ENCODE data around the gene DESI1. TPM values are rescaled to one million over a fixed set of nuclear protein-coding genes. Genes with fewer than 3 reads are reported as not detected.

DESI1 gene
- total RNA-seq, 1 donor from 2014 or later: 31.5 TPM

DNA sequence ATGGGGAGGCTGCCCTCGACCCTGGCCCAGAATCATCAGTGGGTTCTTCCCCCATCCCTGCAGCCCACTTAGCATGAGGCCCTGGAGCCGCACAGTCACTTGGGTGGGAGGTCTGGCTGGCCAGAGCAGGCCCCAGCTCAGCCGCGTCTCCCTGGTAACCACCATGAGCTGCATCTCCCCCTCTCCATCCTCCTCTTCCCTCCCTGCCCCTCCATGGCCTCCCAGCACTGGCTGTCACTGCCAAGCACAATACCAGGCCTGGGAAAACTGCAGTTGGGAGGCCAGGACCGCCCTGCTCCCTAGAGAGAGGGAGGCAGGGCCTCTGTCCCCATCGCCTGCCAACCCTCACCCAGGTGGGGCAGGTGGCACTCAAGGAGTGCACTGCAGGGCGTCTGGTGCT, 52.0 kb downstream of the DESI1 start:
- DNase-seq (ENCODE audit: extremely low spot score, unreplicated experiment): no peak
- peaks cover 15% of the 10 kb centered on the region for H3K4me1 Mint-ChIP-seq (ENCODE audit: unreplicated experiment)
- TF ChIP-seq, protein P1, sequence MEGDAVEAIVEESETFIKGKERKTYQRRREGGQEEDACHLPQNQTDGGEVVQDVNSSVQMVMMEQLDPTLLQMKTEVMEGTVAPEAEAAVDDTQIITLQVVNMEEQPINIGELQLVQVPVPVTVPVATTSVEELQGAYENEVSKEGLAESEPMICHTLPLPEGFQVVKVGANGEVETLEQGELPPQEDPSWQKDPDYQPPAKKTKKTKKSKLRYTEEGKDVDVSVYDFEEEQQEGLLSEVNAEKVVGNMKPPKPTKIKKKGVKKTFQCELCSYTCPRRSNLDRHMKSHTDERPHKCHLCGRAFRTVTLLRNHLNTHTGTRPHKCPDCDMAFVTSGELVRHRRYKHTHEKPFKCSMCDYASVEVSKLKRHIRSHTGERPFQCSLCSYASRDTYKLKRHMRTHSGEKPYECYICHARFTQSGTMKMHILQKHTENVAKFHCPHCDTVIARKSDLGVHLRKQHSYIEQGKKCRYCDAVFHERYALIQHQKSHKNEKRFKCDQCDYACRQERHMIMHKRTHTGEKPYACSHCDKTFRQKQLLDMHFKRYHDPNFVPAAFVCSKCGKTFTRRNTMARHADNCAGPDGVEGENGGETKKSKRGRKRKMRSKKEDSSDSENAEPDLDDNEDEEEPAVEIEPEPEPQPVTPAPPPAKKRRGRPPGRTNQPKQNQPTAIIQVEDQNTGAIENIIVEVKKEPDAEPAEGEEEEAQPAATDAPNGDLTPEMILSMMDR (conservative IDR thresholded peaks at IDR 0.05): no peak
- H3K36me3 Mint-ChIP-seq: no peaks in the 10 kb centered on the region
- H3K4me3 Mint-ChIP-seq: no peak overlapping the region
- no peaks in the 10 kb centered on the region for H3K27me3 Mint-ChIP-seq
- no peaks in the 10 kb centered on the region for H3K9me3 Mint-ChIP-seq
- H3K27ac Mint-ChIP-seq: no peak overlapping the region

DNA sequence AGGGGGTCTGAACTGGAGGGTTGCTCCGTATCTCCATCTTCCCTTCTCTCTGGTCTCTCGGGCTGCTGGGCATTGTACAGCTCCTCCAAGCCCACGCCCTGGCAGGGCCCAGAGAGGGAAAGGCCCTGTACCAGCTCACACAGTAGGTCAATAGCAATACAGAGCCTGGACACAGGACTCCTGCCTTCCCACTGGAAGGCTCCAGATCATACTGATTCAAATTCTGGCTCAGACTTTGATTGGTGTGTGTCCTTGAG, 53.4 kb downstream of the DESI1 start:
- H3K9me3 Mint-ChIP-seq: no peaks in the 10 kb centered on the region
- H3K27ac Mint-ChIP-seq: no peak overlapping the region
- no peak overlapping the region for H3K4me3 Mint-ChIP-seq

DNA sequence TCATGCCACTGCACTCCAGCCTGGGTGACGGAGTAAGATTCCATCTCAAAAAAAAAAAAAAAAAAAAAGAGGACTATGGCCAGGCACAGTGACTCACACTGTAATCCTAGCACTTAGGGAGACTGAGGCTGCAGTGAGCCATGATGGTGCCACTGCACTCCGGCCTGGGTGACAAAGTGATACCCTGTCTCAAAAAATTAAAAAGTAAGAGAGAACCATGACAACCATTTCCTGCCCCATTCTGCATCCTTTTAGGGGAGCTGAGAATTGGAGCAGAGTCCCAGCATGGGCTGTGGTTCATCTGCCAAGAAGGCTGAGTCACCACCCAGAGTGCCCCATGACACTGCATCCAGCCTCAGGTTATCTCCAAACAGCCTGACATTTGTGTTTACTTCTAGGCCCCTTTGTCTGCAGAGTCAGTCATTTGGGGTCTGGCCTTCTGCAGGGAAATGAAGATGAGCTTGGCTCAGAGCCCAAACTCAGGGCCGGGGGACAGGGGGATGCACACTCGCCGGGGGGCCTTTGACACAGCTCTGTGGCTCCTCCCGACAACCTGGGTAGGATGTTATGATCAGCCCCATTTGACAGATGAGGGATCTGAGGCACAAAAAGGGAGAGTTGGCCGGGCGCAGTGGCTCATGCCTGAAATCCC, 55.3 kb downstream of the DESI1 start:
- Mint-ChIP-seq H3K27me3 (peaks cover 5% of the 10 kb centered on the region), H3K27ac (no peak overlapping the region), H3K9me3 (no peaks in the 10 kb centered on the region), H3K4me3 (no peak overlapping the region), H3K4me1 (ENCODE audit: unreplicated experiment) (peaks cover 28% of the 10 kb centered on the region), H3K36me3 (no peaks in the 10 kb centered on the region)
- no peak for DNase-seq (ENCODE audit: extremely low spot score, unreplicated experiment)
- TF ChIP-seq, protein P1 (conservative IDR thresholded peaks at IDR 0.05): no peak

More for the DNA sequence above, 53.4 kb downstream of the DESI1 start:
- H3K4me1 Mint-ChIP-seq (ENCODE audit: unreplicated experiment): peaks cover 20% of the 10 kb centered on the region
- DNase-seq (ENCODE audit: extremely low spot score, unreplicated experiment): no peak
- no peaks in the 10 kb centered on the region for H3K27me3 Mint-ChIP-seq
- no peaks in the 10 kb centered on the region for H3K36me3 Mint-ChIP-seq
- TF ChIP-seq, protein P1 (conservative IDR thresholded peaks at IDR 0.05): no peak

DNA sequence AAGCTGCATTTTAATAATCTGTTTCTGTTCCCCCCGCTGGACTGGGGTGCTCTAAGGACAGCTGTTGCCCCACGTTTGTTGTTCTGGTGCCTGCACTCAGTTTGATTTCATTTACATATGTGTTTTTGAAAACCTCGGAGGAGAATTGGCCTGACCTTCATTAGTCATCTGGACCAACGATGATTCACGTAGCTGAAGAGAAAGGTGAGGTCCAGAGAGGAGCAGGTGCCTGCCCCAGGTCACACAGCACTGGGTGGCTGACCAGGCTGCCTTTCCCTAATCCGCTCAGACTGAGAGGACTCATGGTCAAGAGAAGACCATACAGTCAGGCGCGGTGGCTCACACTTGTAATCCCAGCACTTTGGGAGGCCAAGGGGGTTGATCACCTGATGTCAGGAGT, 56.3 kb downstream of the DESI1 start:
- Mint-ChIP-seq H3K4me1 (ENCODE audit: unreplicated experiment) (peaks cover 35% of the 10 kb centered on the region), H3K36me3 (no peaks in the 10 kb centered on the region), H3K27me3 (peaks cover 5% of the 10 kb centered on the region), H3K27ac (no peak overlapping the region), H3K9me3 (no peaks in the 10 kb centered on the region), H3K4me3 (no peak overlapping the region)
- DNase-seq (ENCODE audit: extremely low spot score, unreplicated experiment): no peak
- TF ChIP-seq, protein P1 (conservative IDR thresholded peaks at IDR 0.05): no peak

DNA sequence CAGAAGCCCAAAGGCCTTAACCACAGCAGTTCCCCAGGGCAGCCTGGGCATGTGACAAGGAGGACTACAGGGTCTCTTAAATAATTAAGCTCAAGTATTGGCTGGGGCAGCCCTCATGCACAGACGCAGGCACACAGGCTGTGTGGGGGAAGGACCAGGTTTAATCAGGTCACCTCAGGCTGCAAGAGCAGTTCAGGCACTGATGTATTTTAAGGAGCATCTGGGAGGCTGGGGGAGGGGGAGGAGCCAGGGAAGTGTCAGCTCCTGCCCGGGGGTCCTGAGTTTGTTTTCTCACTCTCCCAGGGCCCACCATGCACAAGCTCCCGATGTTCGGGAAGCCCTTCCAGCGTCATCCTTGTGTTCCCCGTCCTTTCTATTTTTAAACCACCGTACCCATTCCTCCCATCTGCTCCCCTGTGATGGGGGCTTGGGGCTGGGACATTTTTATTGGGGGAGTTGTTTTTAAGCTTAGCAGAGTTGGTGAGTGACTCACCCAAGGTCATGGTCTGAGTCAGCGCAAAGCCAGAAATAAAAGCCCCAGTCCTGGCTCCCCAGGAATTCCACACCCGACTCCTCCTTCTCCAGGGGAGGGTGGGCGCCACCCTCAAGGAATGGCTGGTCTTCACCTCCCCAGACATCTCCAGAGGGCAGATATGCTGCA, 57.7 kb downstream of the DESI1 start:
- no peak overlapping the region for H3K27ac Mint-ChIP-seq
- H3K27me3 Mint-ChIP-seq: peaks cover 5% of the 10 kb centered on the region
- no peaks in the 10 kb centered on the region for H3K9me3 Mint-ChIP-seq
- H3K4me3 Mint-ChIP-seq: no peak overlapping the region
- DNase-seq (ENCODE audit: extremely low spot score, unreplicated experiment): no peak
- H3K36me3 Mint-ChIP-seq: no peaks in the 10 kb centered on the region
- TF ChIP-seq, protein P1 (conservative IDR thresholded peaks at IDR 0.05): no peak
- H3K4me1 Mint-ChIP-seq (ENCODE audit: unreplicated experiment): peaks cover 24% of the 10 kb centered on the region
